K562 (cell line): Measurements from ENCODE around the gene ATE1. TPM values are rescaled to one million over a fixed set of nuclear protein-coding genes. Genes with fewer than 3 reads are reported as not detected.
"Not testable (repeated sequence)": the region's sequence is repeated elsewhere in the genome, so short reads cannot be mapped to it uniquely, and the experiment has no call there.

Source experiments
- ATAC-seq: fragments of 200-7000 bp; cut with Tn5 transposase; 3 replicates; pipeline ENCODE4 v1.9.1; 2020; ENCODE audit warnings: moderate library complexity
- BruUV-seq: library from RNA; stranded (reverse); fragments of 400-500 nt; replicated peaks from 2 replicates; lab custom pipeline; 2021; lab: Mats Ljungman, UMichigan
- CTCF ChIA-PET: fragments of 300-600 bp; formaldehyde crosslinking; extraction: SDS; loops from one replicate; lab custom pipeline; 2021; ENCODE audit warnings: low intra/inter-chr PET ratio; lab: Yijun Ruan, JAX
- POLR2A ChIA-PET: fragments of 300-600, 350-650 bp; sonication (Branson Sonifier 250); formaldehyde crosslinking; extraction: SDS; loops from one replicate; lab custom pipeline; 2021; ENCODE audit warnings: antibody characterized with exemption, inconsistent platforms; lab: Yijun Ruan, JAX
- DNase-seq, 4 experiments: peaks; one replicate each; pipeline versions ENCODE4 v3.0.0 to v3.0.0-alpha.2; 2011 to 2018; ENCODE audit warnings: low spot score in 3 of 4, mixed read lengths in 3 of 4; ENCODE audit errors: extremely low read depth in 1 of 4
- FAIRE-seq: peaks from 2 replicates; lab custom pipeline; 2011; peaks lifted over from hg19 to GRCh38; lab: Jason Lieb, UNC
- H2AFZ ChIP-seq: 2 replicates; pipeline ENCODE4 v1.6.0; 2011; ENCODE audit warnings: low read depth, low read length, control low read depth, inconsistent platforms
- H3K27ac ChIP-seq: fragments of 200-600 bp; 3 replicates; pipeline ENCODE4 v1.8.0; 2011; ENCODE audit warnings: low read depth, mild to moderate bottlenecking, control low read depth, inconsistent platforms, low read length, moderate library complexity, mixed read lengths; ENCODE audit errors: extremely low read depth
- H3K27me3 ChIP-seq, 2 experiments: fragments of 300-600 bp in 1 of 2; 2 replicates in 1 of 2; 3 replicates in 1 of 2; pipeline versions ENCODE4 v1.6.0 to v1.8.0; 2011; ENCODE audit warnings: inconsistent platforms in 2 of 2, low read length in 2 of 2, mild to moderate bottlenecking in 1 of 2, mixed read lengths in 1 of 2, moderate library complexity in 1 of 2; ENCODE audit not compliant: control insufficient read depth in 2 of 2, insufficient read depth in 2 of 2
- H3K36me3 ChIP-seq: fragments of 300-600 bp; 3 replicates; pipeline ENCODE4 v1.8.0; 2011; ENCODE audit warnings: mild to moderate bottlenecking, low read length, inconsistent platforms; ENCODE audit not compliant: control insufficient read depth, insufficient read depth
- H3K4me1 ChIP-seq, 2 experiments: fragments of 200-600 bp in 1 of 2; replicated peaks in 1 of 2; 2 replicates in 1 of 2; 3 replicates in 1 of 2; pipeline versions ENCODE4 v1.5.1 to v1.8.0; 2011; ENCODE audit warnings: inconsistent platforms in 2 of 2, low read length in 2 of 2, mild to moderate bottlenecking in 1 of 2, mixed read lengths in 1 of 2, moderate library complexity in 1 of 2; ENCODE audit not compliant: control insufficient read depth in 2 of 2, insufficient read depth in 2 of 2
- H3K4me2 ChIP-seq: 2 replicates; pipeline ENCODE4 v1.6.1; 2011; ENCODE audit warnings: low read length, control low read depth, inconsistent platforms, mixed read lengths; ENCODE audit not compliant: insufficient read depth
- H3K4me3 ChIP-seq: fragments of 200-600 bp; sonication (generic), shearing (Covaris generic); 2 replicates; pipeline ENCODE4 v1.5.1; 2016; ENCODE audit warnings: control low read depth, inconsistent platforms
- H3K79me2 ChIP-seq: fragments of 200-600 bp; 3 replicates; pipeline ENCODE4 v1.8.0; 2011; ENCODE audit warnings: low read length, inconsistent platforms; ENCODE audit not compliant: control insufficient read depth, insufficient read depth
- H3K9ac ChIP-seq, 2 experiments: 2 replicates each; pipeline versions ENCODE4 v1.6.0 to v1.6.1; 2011; ENCODE audit warnings: low read depth in 2 of 2, low read length in 2 of 2, control low read depth in 1 of 2, inconsistent platforms in 1 of 2, mild to moderate bottlenecking in 1 of 2, mixed read lengths in 1 of 2; ENCODE audit not compliant: insufficient read depth in 1 of 2
- H3K9me1 ChIP-seq: one replicate; pipeline ENCODE4 v1.6.0; 2011; ENCODE audit warnings: inconsistent platforms, mild to moderate bottlenecking, low read length, moderate library complexity; ENCODE audit not compliant: control insufficient read depth, insufficient read depth
- H3K9me3 ChIP-seq: replicated peaks from 2 replicates; pipeline ENCODE4 v1.5.1; 2011; ENCODE audit warnings: low read depth, low read length, inconsistent platforms; ENCODE audit not compliant: control insufficient read depth, insufficient read depth
- H4K20me1 ChIP-seq: replicated peaks from 2 replicates; pipeline ENCODE4 v1.6.1; 2011; ENCODE audit warnings: low read length, inconsistent platforms, mixed read lengths; ENCODE audit not compliant: control insufficient read depth, insufficient read depth
- ARNT ChIP-seq, 2 experiments: fragments of 450-650 bp; IDR thresholded peaks; 2 replicates each; pipeline ENCODE4 v1.6.1; 2016; ENCODE audit warnings: mild to moderate bottlenecking in 1 of 2
- EHMT2 ChIP-seq: fragments of 450-650 bp; IDR thresholded peaks from 2 replicates; pipeline ENCODE4 v1.6.1; 2018; ENCODE audit warnings: antibody characterized with exemption
- ETV5 ChIP-seq: sonication (generic); formaldehyde crosslinking; IDR thresholded peaks from 2 replicates; pipeline ENCODE4 v1.4.0; 2020; ENCODE audit warnings: low read depth, mild to moderate bottlenecking, missing genetic modification reagents
- ETV6 ChIP-seq, 3 experiments: fragments of 150-350 bp in 1 of 3; sonication (generic) in 1 of 3; formaldehyde crosslinking in 1 of 3; IDR thresholded peaks; 2 replicates each; pipeline versions ENCODE4 v1.6.1 to v1.8.0; 2014 to 2022; ENCODE audit warnings: borderline replicate concordance in 2 of 3, low read depth in 2 of 3, antibody characterized with exemption in 1 of 3, low read length in 1 of 3, mild to moderate bottlenecking in 1 of 3, missing genetic modification reagents in 1 of 3
- HOXB6 ChIP-seq: fragments of 250-450 bp; sonication (Bioruptor Pico); IDR thresholded peaks from 2 replicates; pipeline ENCODE4 v1.5.1; 2022; ENCODE audit warnings: mild to moderate bottlenecking, borderline replicate concordance
- NFATC3 ChIP-seq: fragments of 450-650 bp; IDR thresholded peaks from 2 replicates; pipeline ENCODE4 v1.6.1; 2017; ENCODE audit warnings: mild to moderate bottlenecking
- NFYB ChIP-seq: IDR thresholded peaks from 2 replicates; pipeline ENCODE4 v1.6.1; 2011; ENCODE audit warnings: mild to moderate bottlenecking, moderate library complexity; ENCODE audit not compliant: insufficient read length; ENCODE audit errors: extremely low read depth
- TEAD4 ChIP-seq, 2 experiments: sonication (generic) in 1 of 2; formaldehyde crosslinking in 1 of 2; IDR thresholded peaks; 2 replicates each; pipeline versions ENCODE4 v1.6.1 to v1.8.0; 2012 to 2022; ENCODE audit warnings: borderline replicate concordance in 1 of 2, inconsistent platforms in 1 of 2, low read length in 1 of 2, mild to moderate bottlenecking in 1 of 2, missing genetic modification reagents in 1 of 2
- YBX1 ChIP-seq: fragments of 450-650 bp; IDR thresholded peaks from 2 replicates; pipeline ENCODE4 v1.7.1; 2016; ENCODE audit warnings: mild to moderate bottlenecking
- ZNF586 ChIP-seq: fragments of 450-650 bp; formaldehyde crosslinking; conservative IDR thresholded peaks from 2 replicates; pipeline ENCODE4 v1.4.0; 2020; ENCODE audit warnings: mild to moderate bottlenecking, moderate library complexity
- WGBS: fragments of 100-300 bp; shearing (Covaris generic); methylation state at CpG from one replicate; pipeline ENCODE4 v1.1.6; 2016; ENCODE audit warnings: low coverage, mixed read lengths; ENCODE audit not compliant: insufficient coverage; ENCODE audit errors: missing lambda C conversion rate; 5-methylcytosine and 5-hydroxymethylcytosine counted together
- in situ Hi-C: fragments of 300-500 bp; cut with MboI; formaldehyde crosslinking; loops from 4 replicates; pipeline ENCODE4 v1.15.0; 2018; ENCODE audit warnings: inconsistent platforms, mixed read lengths
- intact Hi-C: fragments of 100-400 bp; cut with micrococcal nuclease; formaldehyde crosslinking; loops from 2 replicates; pipeline ENCODE4 v1.14.2; 2022
- polyA plus RNA-seq, 8 experiments: library from polyadenylated mRNA; depleted of rRNA in 4 of 8; stranded (reverse) in 5 of 8; unstranded in 3 of 8; fragments of >200 nt; fragmentation: Nextera tagmentation in 2 of 8; fragmentation: Illumina TruSeq in 1 of 8; extraction: Ambion mirVana in 2 of 8; extraction: Trizol in 1 of 8; gene quantifications; 2 replicates each; pipeline versions ENCODE4 v1.2.1 to v1.2.3, GENCODE V29; 2011 to 2014; ENCODE audit warnings: inconsistent platforms in 1 of 8, missing spikeins in 1 of 8
- total RNA-seq, 7 experiments: library from RNA; depleted of rRNA in 6 of 7; stranded (reverse); fragments of >200 nt in 6 of 7; fragmentation: Illumina TruSeq in 2 of 7; extraction: Trizol in 2 of 7; gene quantifications; 2 replicates each; pipeline versions ENCODE4 v1.2.1 to v1.2.3, GENCODE V29; 2011 to 2021; ENCODE audit warnings: low replicate concordance in 1 of 7
- TF ChIP-seq, protein P1 (sequence below): sonication (generic); formaldehyde crosslinking; IDR thresholded peaks from 2 replicates; pipeline ENCODE4 v1.5.0; 2020; ENCODE audit warnings: missing genetic modification reagents

Gene ATE1
- total and polyA plus RNA-seq, 9 of the 15 experiments (the other 6 are each of a cell fraction or from before 2014, with no cell fraction given), result 3.0 to 14.2 (median 8.8) TPM

DNA sequence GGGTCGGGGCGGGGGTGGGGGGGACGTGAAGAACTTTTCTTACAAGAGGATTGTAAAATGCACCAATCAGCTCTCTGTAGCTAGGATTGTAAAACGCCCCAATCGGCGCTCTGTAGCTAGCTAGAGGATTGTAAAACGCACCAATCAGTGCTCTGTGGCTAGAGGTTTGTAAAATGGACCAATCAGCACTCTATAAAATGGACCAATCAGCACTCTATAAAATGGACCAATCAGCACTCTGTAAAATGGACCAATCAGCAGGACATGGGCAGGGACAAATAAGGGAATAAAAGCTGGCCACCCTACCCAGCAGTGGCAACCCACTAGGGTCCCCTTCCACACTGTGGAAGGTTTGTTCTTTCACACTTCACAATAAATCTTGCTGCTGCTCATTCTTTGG lies 9.0 kb downstream of the ATE1 start:
- in situ Hi-C loops, result loop anchor here (25.0 kb wide), 1 partner anchor 981 kb away; no protein-coding TSS in a partner anchor
- H3K9ac ChIP-seq, H2AFZ ChIP-seq, H3K27me3 ChIP-seq, H3K4me3 ChIP-seq, H3K4me2 ChIP-seq, H3K79me2 ChIP-seq, DNase-seq, FAIRE-seq, H4K20me1 ChIP-seq, H3K4me1 ChIP-seq, H3K9me1 ChIP-seq, intact Hi-C loops, CTCF ChIA-PET, BruUV-seq, H3K27ac ChIP-seq, H3K9me3 ChIP-seq, ATAC-seq: not testable (repeated sequence)
- POLR2A ChIA-PET, result interaction anchor here (2.1 kb wide), 1 partner anchor 9 kb away, joined by 9 read pairs; the partner anchor contains the start of gene ATE1
- WGBS, result 91% methylated on average over 4 of the region's 7 CpGs
- peak; percentile 57 for TF ChIP-seq NFYB
- H3K36me3 ChIP-seq, result peaks cover 15% of the 10 kb centered on the region; the same call in 1 of the 3 replicates

DNA sequence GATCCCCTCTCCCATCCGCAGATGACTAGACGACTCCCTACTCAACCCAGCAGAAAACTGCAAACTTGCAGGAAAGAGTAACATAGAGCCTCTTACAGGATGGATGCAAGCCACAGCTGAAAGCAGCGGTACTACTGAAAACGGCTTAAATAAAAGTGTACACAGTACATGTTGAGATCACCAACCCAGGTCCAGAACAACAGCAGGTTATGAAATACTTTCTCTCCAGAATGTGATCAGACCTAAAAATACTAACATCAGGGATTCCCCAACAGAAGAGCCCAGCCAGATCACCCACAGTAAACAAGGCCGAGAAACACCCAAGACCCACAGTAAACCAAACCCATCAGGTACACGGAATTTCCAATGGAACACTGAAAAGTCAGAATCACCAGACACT lies 13.2 kb downstream of the ATE1 start:
- H3K9ac ChIP-seq, result no peak overlapping the region
- POLR2A ChIA-PET, result no interaction called here

More for the DNA sequence above, 13.2 kb downstream of the ATE1 start:
- H3K27ac ChIP-seq, result no peak overlapping the region
- H3K4me2 ChIP-seq, result no peak overlapping the region
- H3K79me2 ChIP-seq, result no peaks in the 10 kb centered on the region
- H3K9me3 ChIP-seq, result no peaks in the 10 kb centered on the region
- ATAC-seq (no peak), FAIRE-seq (no peak), DNase-seq (no peak)
- BruUV-seq, result no TSS peak
- H3K36me3 ChIP-seq, result peaks cover 23% of the 10 kb centered on the region; the same call in 2 of the 3 replicates
- intact Hi-C loops, result no loop called here
- no peak for TF ChIP-seq ARNT (IDR thresholded peaks at IDR 0.05)
- TF ChIP-seq EHMT2, result no peak
- no peak for TF ChIP-seq ZNF586 (CRISPR knock-in tag)
- TF ChIP-seq ETV5, result no peak
- TF ChIP-seq, protein P1, sequence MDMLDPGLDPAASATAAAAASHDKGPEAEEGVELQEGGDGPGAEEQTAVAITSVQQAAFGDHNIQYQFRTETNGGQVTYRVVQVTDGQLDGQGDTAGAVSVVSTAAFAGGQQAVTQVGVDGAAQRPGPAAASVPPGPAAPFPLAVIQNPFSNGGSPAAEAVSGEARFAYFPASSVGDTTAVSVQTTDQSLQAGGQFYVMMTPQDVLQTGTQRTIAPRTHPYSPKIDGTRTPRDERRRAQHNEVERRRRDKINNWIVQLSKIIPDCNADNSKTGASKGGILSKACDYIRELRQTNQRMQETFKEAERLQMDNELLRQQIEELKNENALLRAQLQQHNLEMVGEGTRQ, result no peak
- no peak for TF ChIP-seq TEAD4 (IDR thresholded peaks at IDR 0.05; ENCODE audit: low read length)
- TF ChIP-seq TEAD4 (CRISPR knock-in tag; IDR thresholded peaks at IDR 0.05; ENCODE audit: borderline replicate concordance), result no peak
- no peak for TF ChIP-seq YBX1
- TF ChIP-seq ETV6 (IDR thresholded peaks at IDR 0.05; ENCODE audit: borderline replicate concordance in 1 of 2, low read depth in 2 of 2, low read length in 1 of 2), result no peak
- TF ChIP-seq ETV6 (CRISPR knock-in tag; IDR thresholded peaks at IDR 0.05; ENCODE audit: borderline replicate concordance), result no peak
- no peak for TF ChIP-seq HOXB6 (CRISPR knock-in tag)
- no peak for TF ChIP-seq NFATC3
- 88% methylated on average over 5 of the region's 6 CpGs for WGBS
- H4K20me1 ChIP-seq, result no peaks in the 10 kb centered on the region
- no peak overlapping the region for H2AFZ ChIP-seq
- H3K9me1 ChIP-seq, result no peaks in the 10 kb centered on the region
- peaks cover 0 to 5% of the 10 kb centered on the region in 2 experiments; a peak in 1 of 5 replicates for H3K4me1 ChIP-seq
- no peaks in the 10 kb centered on the region for H3K27me3 ChIP-seq
- CTCF ChIA-PET, result no interaction called here
- in situ Hi-C loops, result loop anchor here (25.0 kb wide), 1 partner anchor 977 kb away; no protein-coding TSS in a partner anchor
- no peak overlapping the region for H3K4me3 ChIP-seq
